Hematopoietic multipotent progenitor cell treated with erythropoietin and hydrocortisone succinate and interleukin-3 and kit ligand, for 17 days (in vitro differentiated cells): ENCODE data around the gene MRPL49.
"Not testable (repeated sequence)": the region's sequence is repeated elsewhere in the genome, so short reads cannot be mapped to it uniquely, and the experiment has no call there.

ENCODE experiments used
- DNase-seq: peaks from one replicate; pipeline ENCODE4 v3.0.0-alpha.2; 2015; ENCODE audit warnings: low spot score

The MRPL49 gene

GRCh38 chr11:65117206-65118096, 4.7 kb upstream of the MRPL49 start, which contains the start of gene ZNHIT2:
Gene ZNHIT2 (minus strand): TSS chr11:65117701. CDS start chr11:65117653, 48 bp downstream.
- peak; percentile 100 for DNase-seq

GRCh38 chr11:65118097-65118837, 3.9 kb upstream of the MRPL49 start:
- DNase-seq, result no peak

GRCh38 chr11:65118891-65119669, 3.0 kb upstream of the MRPL49 start:
- DNase-seq, result not testable (repeated sequence)

DNA sequence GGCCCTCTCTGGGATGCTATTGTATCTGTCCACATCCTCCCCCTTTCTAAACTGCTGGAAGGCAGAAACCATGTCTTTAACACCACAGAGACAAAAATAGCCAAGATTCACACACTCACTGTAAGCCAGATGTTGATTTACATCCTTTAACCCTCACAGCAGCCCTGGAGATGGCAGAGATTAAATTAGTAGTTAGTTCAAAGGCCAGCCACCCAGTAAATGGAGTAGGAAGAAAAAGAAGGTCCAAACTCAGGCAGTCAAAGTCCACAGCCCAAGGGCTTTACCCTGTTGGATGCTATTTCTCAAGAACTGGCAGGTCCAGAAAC, 2.5 kb upstream of the MRPL49 start:
- DNase-seq, result no peak

- no peak for DNase-seq
These were observed 1.3 kb upstream of the MRPL49 start for GRCh38 chr11:65120831-65121230.

DNA sequence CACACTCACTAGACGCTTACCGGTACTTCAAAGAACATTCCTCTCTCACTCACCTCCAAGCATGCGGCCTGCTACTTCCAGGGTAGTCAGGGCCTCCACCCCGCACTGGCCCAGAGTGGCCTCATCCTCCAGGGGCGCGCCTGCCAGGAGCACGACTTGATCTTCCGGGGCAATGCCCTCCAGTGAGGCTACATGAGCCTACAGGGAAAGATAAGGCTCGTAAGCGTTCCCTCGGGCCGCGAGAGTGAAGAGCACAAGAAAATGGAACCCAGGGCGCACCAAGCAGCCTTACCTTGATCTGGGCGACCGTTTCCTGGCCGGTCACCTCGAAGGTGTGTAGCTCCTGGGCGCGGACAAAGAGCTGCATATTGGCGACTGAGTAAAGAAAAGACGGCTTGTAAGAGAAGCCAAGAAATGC, 665 bp upstream of the MRPL49 start:
- peak; percentile 80 for DNase-seq

- no peak for DNase-seq
These were observed 2.5 kb downstream of the MRPL49 start for GRCh38 chr11:65124480-65125196.

DNA sequence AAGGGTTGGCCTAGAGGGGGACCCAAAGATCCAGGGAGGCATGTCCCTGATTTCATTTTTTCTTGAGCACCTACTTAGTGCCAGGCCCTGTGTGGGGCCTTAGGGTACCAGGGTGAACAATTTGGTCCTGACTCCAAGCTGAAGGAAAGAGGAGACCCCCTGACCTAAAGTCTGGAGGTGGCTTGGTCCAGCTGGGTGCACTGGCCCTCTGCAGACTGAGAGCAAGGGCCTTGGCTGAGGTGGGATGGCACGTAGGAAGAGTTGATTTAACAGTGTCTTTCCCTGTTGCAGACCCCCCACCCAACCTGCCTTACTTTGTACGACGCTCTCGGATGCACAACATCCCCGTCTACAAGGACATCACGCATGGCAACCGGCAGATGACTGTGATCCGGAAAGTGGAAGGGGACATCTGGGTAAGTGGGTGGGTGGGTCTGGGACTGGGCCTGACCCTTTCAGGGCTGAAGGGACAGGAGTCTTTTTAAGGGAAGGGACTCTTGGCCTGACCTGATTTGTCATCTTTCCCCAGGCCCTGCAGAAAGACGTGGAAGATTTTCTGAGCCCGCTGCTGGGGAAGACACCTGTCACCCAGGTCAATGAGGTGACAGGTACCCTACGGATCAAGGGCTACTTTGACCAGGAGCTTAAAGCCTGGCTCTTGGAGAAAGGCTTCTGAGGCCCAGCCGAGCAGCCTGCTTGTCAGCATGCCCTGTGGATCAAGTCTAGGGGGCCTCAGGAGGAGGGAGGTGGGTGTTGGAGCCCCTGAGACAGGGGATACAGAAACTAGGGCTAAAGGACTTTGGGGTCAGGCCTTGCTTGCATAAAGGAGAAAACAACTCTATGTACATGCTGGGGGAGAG, 3.3 kb downstream of the MRPL49 start:
- DNase-seq, result no peak

DNA sequence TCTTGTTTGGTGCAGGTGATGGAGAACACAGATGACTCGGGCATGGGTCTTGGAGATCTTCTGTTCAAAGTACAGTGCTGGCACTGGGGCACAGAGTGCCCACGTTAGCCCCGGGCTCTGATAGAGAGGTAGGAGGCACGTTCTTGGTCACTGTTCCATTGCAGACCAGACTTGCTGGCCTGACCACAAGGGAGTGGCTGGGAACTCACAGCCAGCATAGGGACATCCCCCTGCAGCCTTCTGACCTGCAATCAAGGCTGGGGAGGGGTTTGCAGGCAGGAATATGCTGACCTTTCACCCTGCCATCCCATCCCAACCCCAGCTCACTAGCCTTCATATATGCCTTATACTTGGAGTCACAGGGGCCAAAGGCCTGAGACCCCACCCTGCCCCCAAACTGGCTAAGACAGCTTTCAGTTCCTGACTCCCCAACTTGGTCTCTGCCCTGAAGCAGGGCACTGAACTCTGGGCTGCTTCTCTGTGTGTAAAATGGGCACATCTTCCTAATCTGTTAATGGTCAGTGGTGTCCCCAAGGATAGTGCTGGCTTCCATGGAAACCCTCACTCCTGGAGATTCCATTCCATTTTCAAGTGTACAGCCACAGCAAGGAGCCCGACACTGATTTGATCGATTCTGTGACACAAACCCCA, 4.6 kb downstream of the MRPL49 start:
- DNase-seq, result no peak

GRCh38 chr11:65127473-65128181, 5.5 kb downstream of the MRPL49 start:
- no peak for DNase-seq

DNA sequence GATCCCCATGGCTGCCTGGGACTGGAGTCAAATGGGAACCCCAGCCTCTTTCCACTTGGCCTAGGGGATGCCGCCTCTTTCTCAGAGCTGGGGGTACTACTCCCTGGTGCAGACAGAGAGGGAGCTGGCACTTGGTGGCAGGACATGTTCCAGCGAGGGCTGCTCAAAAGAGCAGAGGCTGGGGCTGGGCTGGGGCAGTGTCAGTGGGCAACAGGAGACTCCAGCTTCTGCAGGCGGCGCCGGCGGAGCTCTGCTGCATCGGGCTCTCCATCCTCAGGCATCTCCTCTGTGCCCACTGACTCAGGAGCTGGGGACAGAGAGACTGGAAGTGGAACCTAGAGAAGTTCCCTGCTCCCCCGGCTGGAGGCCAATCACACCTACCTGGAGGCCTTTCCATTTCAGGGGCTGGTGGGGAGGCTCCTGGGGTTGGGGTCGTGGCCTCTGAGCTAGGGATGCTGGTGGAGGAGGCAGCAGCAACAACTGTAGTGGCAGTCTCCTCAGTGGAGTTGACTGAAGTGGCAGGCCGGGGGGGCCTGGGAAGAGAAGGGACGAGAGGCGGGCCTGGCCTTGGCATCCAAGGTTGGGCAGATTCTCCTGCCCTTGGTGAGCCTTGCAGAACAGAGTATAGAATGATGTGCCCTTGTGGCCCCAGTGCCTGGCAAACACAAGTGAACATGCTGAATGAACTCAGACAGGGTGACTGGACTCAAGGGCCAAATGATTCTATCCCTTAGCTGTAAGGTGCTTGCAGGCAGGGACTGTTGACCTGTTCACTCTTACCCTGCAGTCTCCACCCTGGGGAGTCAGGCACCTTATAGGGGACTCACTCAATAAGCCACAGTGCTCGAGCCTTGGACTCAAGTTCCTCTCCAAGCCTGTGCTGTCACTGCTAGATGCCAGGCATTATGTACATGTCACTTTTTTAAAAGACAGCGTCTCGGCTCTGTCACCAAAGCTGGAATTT, 6.3 kb downstream of the MRPL49 start:
- DNase-seq, result no peak

GRCh38 chr11:65129649-65130441, 7.7 kb downstream of the MRPL49 start:
- no peak for DNase-seq

DNA sequence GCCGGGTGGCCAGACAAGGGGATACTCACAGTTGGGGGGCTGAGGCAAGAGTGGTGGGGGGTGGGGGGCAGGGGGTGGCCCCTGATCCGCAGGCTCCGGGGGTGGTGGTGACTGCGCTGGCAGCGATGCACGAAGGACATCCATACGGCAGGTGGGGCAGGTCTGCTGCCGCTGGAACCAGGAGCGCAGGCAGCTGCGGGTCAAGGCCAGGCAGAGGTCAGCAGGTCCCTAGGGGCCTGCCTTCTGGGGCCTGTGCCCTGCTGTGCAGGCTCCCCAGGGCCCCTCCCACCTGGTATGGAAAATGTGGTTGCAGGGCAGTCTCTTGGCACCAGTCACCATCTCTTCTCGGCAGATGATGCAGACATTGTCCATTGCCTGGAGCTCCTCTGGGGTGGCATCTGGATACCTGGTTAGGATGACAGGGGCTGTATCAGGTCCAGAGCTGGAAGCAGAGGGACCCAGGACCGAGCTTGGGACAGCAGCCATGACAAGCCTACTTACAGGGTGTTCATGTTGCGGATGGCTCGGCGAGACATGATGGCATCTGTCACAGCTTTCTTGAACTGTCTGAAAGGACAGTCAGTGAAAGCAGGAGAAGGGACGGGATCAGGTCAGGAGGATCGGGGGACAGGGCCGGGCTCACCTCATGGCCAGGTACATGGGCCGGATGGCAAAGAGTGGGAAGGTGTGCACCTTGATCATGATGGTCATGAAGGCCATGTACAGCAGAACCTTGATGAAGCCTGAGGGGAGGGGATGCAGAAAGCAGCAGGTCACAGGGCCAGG, 8.7 kb downstream of the MRPL49 start:
- DNase-seq, result no peak

GRCh38 chr11:65131417-65131776, 9.3 kb downstream of the MRPL49 start:
- DNase-seq, result no peak

GRCh38 chr11:65131895-65132237, 9.7 kb downstream of the MRPL49 start:
- no peak for DNase-seq

DNA sequence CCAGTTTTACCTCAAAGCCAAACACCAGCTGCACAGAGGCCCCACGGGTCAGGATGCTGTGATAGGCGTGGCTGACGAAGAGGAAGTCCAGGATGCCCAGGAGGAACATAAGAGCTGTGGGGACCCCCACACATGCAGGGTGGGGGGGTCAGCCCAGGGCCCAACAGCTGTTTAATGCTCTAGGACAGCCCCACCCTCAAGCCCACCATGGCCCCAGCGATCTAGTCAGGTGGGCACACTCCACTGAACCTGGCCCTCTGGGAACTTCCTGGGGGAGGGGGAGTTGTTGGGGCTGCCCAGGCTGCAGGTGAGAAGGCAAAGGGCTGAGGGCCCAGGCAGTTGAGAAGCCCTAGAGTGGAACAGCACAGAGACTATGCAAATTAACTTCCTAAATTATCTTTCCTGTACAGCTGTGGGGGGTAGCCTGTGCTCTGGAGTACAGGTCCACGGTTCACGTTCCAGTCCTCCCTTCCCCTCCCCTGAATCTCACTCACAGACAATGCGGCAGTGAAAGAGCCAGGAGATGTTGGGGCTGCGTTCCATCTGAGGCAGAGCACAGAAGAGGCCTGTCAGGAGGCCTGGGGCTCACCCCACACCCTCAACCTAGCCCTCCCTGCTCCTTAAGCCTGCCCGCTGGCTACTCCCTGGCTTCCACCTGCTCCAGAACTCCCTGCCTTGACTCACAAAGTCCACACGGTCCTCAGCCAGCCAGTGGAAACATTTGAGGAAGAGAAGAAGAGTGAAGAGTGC, 10.3 kb downstream of the MRPL49 start:
- no peak for DNase-seq
